Measurements from ENCODE around the gene SERINC2. TPM values are rescaled to one million over a fixed set of nuclear protein-coding genes. Genes with fewer than 3 reads are reported as not detected.
"Not testable (repeated sequence)": the region's sequence is repeated elsewhere in the genome, so short reads cannot be mapped to it uniquely, and the experiment has no call there.

The SERINC2 gene
- total and polyA plus RNA-seq, 2 of the 8 experiments (the other 6 are each of a cell fraction or from before 2014, with no cell fraction given) = 31.4 to 60.0 TPM

DNA sequence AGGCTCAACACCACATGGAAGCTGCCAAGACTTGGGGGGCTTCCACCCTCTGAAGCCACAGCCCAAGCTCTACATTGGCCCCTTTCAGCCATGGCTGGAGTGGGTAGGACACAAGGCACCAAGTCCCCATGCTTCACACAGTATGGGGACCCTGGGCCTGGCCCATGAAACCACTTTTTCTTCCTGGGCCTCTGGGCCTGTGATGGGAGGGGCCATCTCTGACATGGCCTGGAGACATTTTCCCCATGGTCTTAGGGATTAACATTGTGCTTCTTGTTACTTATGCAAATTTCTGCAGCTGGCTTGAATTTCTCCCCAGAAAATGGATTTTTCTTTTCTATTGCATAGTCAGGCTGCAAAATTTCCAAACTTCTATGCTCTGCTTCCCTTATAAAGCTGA, 60.5 kb downstream of the SERINC2 start:
- H3K79me2 ChIP-seq (ENCODE audit: control insufficient read depth in 1 of 2, insufficient read depth in 2 of 2, low read length in 2 of 2); POLR2A ChIA-PET (ENCODE audit: partially characterized antibody); H3K36me3 ChIP-seq (ENCODE audit: control insufficient read depth in 2 of 4, insufficient read depth in 4 of 4, low read length in 3 of 4); H3K4me1 ChIP-seq (replicated peaks in 1 of 4; ENCODE audit: control insufficient read depth in 3 of 4, insufficient read depth in 4 of 4, low read length in 3 of 4); H4K20me1 ChIP-seq (replicated peaks in 1 of 2; ENCODE audit: control insufficient read depth in 1 of 2, insufficient read depth in 2 of 2, low read length in 2 of 2); H3K4me2 ChIP-seq (ENCODE audit: insufficient read depth in 1 of 2, low read depth in 2 of 2, low read length in 2 of 2); H4K8ac ChIP-seq (ENCODE audit: extremely low read depth, insufficient read depth, low read length); H3K9ac ChIP-seq (replicated peaks in 1 of 4; ENCODE audit: extremely low read depth in 1 of 4, low read depth in 3 of 4, low read length in 3 of 4); H3K23me2 ChIP-seq (ENCODE audit: low read depth, low read length); H4K5ac ChIP-seq (ENCODE audit: insufficient read length, low read depth, low read length); H3K27ac ChIP-seq (ENCODE audit: low read depth, low read length); H3K79me1 ChIP-seq (ENCODE audit: low read depth, low read length); FAIRE-seq; H3K14ac ChIP-seq (ENCODE audit: insufficient read length); H3K18ac ChIP-seq (ENCODE audit: extremely low read depth, low read length); H2BK120ac ChIP-seq (replicated peaks; ENCODE audit: low read depth, low read length); H2AFZ ChIP-seq (ENCODE audit: low read length); H3K56ac ChIP-seq (replicated peaks; ENCODE audit: insufficient read length, low read depth, low read length); H2AK5ac ChIP-seq (ENCODE audit: low read depth, low read length); H2BK12ac ChIP-seq (ENCODE audit: low read depth, low read length); H3K9me3 ChIP-seq (ENCODE audit: insufficient read depth in 2 of 2, low read depth in 1 of 2, low read length in 1 of 2); DNase-seq (ENCODE audit: low read depth in 1 of 2, low spot score in 2 of 2); H3K4ac ChIP-seq (replicated peaks; ENCODE audit: insufficient read length, low read depth, low read length); H3K4me3 ChIP-seq (ENCODE audit: extremely low read depth in 1 of 4, insufficient read depth in 2 of 4, low read depth in 3 of 4, low read length in 4 of 4); H2BK15ac ChIP-seq (ENCODE audit: low read length); H3K23ac ChIP-seq (ENCODE audit: insufficient read length); H3K27me3 ChIP-seq (replicated peaks in 1 of 4; ENCODE audit: control insufficient read depth in 3 of 4, extremely low read depth in 1 of 4, insufficient read depth in 3 of 4, low read length in 3 of 4); H4K91ac ChIP-seq (replicated peaks; ENCODE audit: insufficient read length, low read length); H2BK5ac ChIP-seq (ENCODE audit: low read depth, low read length); H2BK20ac ChIP-seq (ENCODE audit: low read length): not testable (repeated sequence)
- CTCF ChIA-PET (ENCODE audit: partially characterized antibody) = interaction anchor here (0.7 to 2.5 kb wide), 6 partner anchors 12 to 79 kb away, joined by 3 to 17 read pairs (median 3); no protein-coding TSS in a partner anchor

GRCh38 chr1:31474567-31474966, 61.6 kb downstream of the SERINC2 start:
- H4K8ac ChIP-seq (ENCODE audit: extremely low read depth, insufficient read depth, low read length); H3K27ac ChIP-seq (ENCODE audit: low read depth, low read length); FAIRE-seq; H2BK5ac ChIP-seq (ENCODE audit: low read depth, low read length); H3K4me1 ChIP-seq (replicated peaks in 1 of 4; ENCODE audit: control insufficient read depth in 3 of 4, insufficient read depth in 4 of 4, low read length in 3 of 4); H3K4me2 ChIP-seq (ENCODE audit: insufficient read depth in 1 of 2, low read depth in 2 of 2, low read length in 2 of 2); H2AK5ac ChIP-seq (ENCODE audit: low read depth, low read length); H3K23ac ChIP-seq (ENCODE audit: insufficient read length); H2BK12ac ChIP-seq (ENCODE audit: low read depth, low read length); H3K27me3 ChIP-seq (replicated peaks in 1 of 4; ENCODE audit: control insufficient read depth in 3 of 4, extremely low read depth in 1 of 4, insufficient read depth in 3 of 4, low read length in 3 of 4); H4K5ac ChIP-seq (ENCODE audit: insufficient read length, low read depth, low read length); H3K18ac ChIP-seq (ENCODE audit: extremely low read depth, low read length); H3K79me1 ChIP-seq (ENCODE audit: low read depth, low read length); H3K4me3 ChIP-seq (ENCODE audit: extremely low read depth in 1 of 4, insufficient read depth in 2 of 4, low read depth in 3 of 4, low read length in 4 of 4); H3K79me2 ChIP-seq (ENCODE audit: control insufficient read depth in 1 of 2, insufficient read depth in 2 of 2, low read length in 2 of 2); H3K36me3 ChIP-seq (ENCODE audit: control insufficient read depth in 2 of 4, insufficient read depth in 4 of 4, low read length in 3 of 4); H3K9ac ChIP-seq (replicated peaks in 1 of 4; ENCODE audit: extremely low read depth in 1 of 4, low read depth in 3 of 4, low read length in 3 of 4); H4K91ac ChIP-seq (replicated peaks; ENCODE audit: insufficient read length, low read length); POLR2A ChIA-PET (ENCODE audit: partially characterized antibody); H3K23me2 ChIP-seq (ENCODE audit: low read depth, low read length); DNase-seq (ENCODE audit: low read depth in 1 of 2, low spot score in 2 of 2); H3K56ac ChIP-seq (replicated peaks; ENCODE audit: insufficient read length, low read depth, low read length); H2BK120ac ChIP-seq (replicated peaks; ENCODE audit: low read depth, low read length); H3K14ac ChIP-seq (ENCODE audit: insufficient read length); H2AFZ ChIP-seq (ENCODE audit: low read length); H3K9me3 ChIP-seq (ENCODE audit: insufficient read depth in 2 of 2, low read depth in 1 of 2, low read length in 1 of 2); H4K20me1 ChIP-seq (replicated peaks in 1 of 2; ENCODE audit: control insufficient read depth in 1 of 2, insufficient read depth in 2 of 2, low read length in 2 of 2); H3K4ac ChIP-seq (replicated peaks; ENCODE audit: insufficient read length, low read depth, low read length); H2BK20ac ChIP-seq (ENCODE audit: low read length); H2BK15ac ChIP-seq (ENCODE audit: low read length): not testable (repeated sequence)
- CTCF ChIA-PET (ENCODE audit: partially characterized antibody) = interaction anchor here (0.9 kb wide), 1 partner anchor 14 kb away, joined by 3 read pairs; no protein-coding TSS in a partner anchor
- 88% methylated on average over 5 of the region's 7 CpGs; no CpG with 5 or more reads in 1 of the 2 experiments for WGBS, 2 experiments (ENCODE audit: extremely low coverage in 1 of 2, insufficient coverage in 1 of 2, insufficient read length in 1 of 2, insufficient replicate concordance in 2 of 2, low coverage in 1 of 2, low lambda C conversion rate in 2 of 2, missing lambda C conversion rate in 1 of 2)
